IMR-90 (cell line): ENCODE data around the gene CD55. TPM values are rescaled to one million over a fixed set of nuclear protein-coding genes. Genes with fewer than 3 reads are reported as not detected.

Source experiments
- ATAC-seq: fragments of 200-7000 bp; cut with Tn5 transposase; 2 replicates; pipeline ENCODE4 v1.9.1; 2020; ENCODE audit warnings: low read depth, mild to moderate bottlenecking, moderate library complexity
- BruUV-seq: library from RNA; stranded (reverse); fragments of 400-500 nt; replicated peaks from 2 replicates; lab custom pipeline; 2021; lab: Mats Ljungman, UMichigan
- CTCF ChIA-PET: fragments of 300-600 bp; formaldehyde crosslinking; extraction: SDS; loops from one replicate; lab custom pipeline; 2021; ENCODE audit warnings: antibody characterized with exemption; lab: Yijun Ruan, JAX
- POLR2A ChIA-PET: fragments of 300-600 bp; sonication (Branson Sonifier 250); formaldehyde crosslinking; loops from one replicate; lab custom pipeline; 2022; ENCODE audit warnings: antibody characterized with exemption; ENCODE audit not compliant: unreplicated experiment; lab: Charles Lee
- DNase-seq: peaks from one replicate; pipeline ENCODE4 v3.0.0; 2013
- H2AFZ ChIP-seq: replicated peaks from 2 replicates; pipeline ENCODE3; 2013; ENCODE audit warnings: low read length, mild to moderate bottlenecking; ENCODE audit not compliant: poor library complexity
- H2AK5ac ChIP-seq: 2 replicates; pipeline ENCODE4 v1.6.1; 2013; ENCODE audit warnings: low read depth, low read length, inconsistent platforms
- H2AK9ac ChIP-seq: replicated peaks from 2 replicates; pipeline ENCODE3; 2013; ENCODE audit warnings: mild to moderate bottlenecking, low read depth, low read length, moderate library complexity; ENCODE audit not compliant: poor library complexity
- H2BK120ac ChIP-seq: 2 replicates; pipeline ENCODE4 v1.6.1; 2013; ENCODE audit warnings: low read depth, low read length, inconsistent platforms
- H2BK15ac ChIP-seq: 3 replicates; pipeline ENCODE4 v1.6.1; 2013; ENCODE audit warnings: low read depth, low read length, inconsistent platforms
- H2BK20ac ChIP-seq: 2 replicates; pipeline ENCODE4 v1.6.1; 2013; ENCODE audit warnings: low read depth, mild to moderate bottlenecking, inconsistent platforms, low read length, moderate library complexity
- H2BK5ac ChIP-seq: 2 replicates; pipeline ENCODE4 v1.6.1; 2013; ENCODE audit warnings: mild to moderate bottlenecking, low read depth, low read length, inconsistent platforms; ENCODE audit not compliant: poor library complexity, severe bottlenecking
- H3K14ac ChIP-seq: replicated peaks from 2 replicates; pipeline ENCODE4 v1.6.1; 2013; ENCODE audit warnings: low read depth, low read length, inconsistent platforms
- H3K18ac ChIP-seq: 2 replicates; pipeline ENCODE4 v1.6.1; 2013; ENCODE audit warnings: low read depth, low read length, control low read depth
- H3K23ac ChIP-seq: 2 replicates; pipeline ENCODE4 v1.6.1; 2013; ENCODE audit warnings: low read depth, low read length, inconsistent platforms
- H3K27ac ChIP-seq: 2 replicates; pipeline ENCODE4 v1.5.1; 2013; ENCODE audit warnings: mild to moderate bottlenecking, control low read depth, low read length; ENCODE audit not compliant: insufficient read depth
- H3K27me3 ChIP-seq: 2 replicates; pipeline ENCODE4 v1.6.1; 2013; ENCODE audit warnings: low read length; ENCODE audit not compliant: control insufficient read depth, insufficient read depth
- H3K36me3 ChIP-seq: 2 replicates; pipeline ENCODE4 v1.6.1; 2013; ENCODE audit warnings: low read length, mixed read lengths; ENCODE audit not compliant: control insufficient read depth, insufficient read depth
- H3K4ac ChIP-seq: 2 replicates; pipeline ENCODE4 v1.6.1; 2013; ENCODE audit warnings: low read depth, low read length, inconsistent platforms
- H3K4me1 ChIP-seq: 2 replicates; pipeline ENCODE4 v1.6.1; 2013; ENCODE audit warnings: low read length, mixed read lengths; ENCODE audit not compliant: control insufficient read depth, insufficient read depth
- H3K4me2 ChIP-seq: 2 replicates; pipeline ENCODE4 v1.6.1; 2013; ENCODE audit warnings: low read depth, mild to moderate bottlenecking, control low read depth, low read length, moderate library complexity
- H3K4me3 ChIP-seq: 2 replicates; pipeline ENCODE4 v1.5.1; 2013; ENCODE audit warnings: low read depth, mild to moderate bottlenecking, control low read depth, low read length, moderate library complexity; ENCODE audit not compliant: insufficient read depth
- H3K56ac ChIP-seq: 2 replicates; pipeline ENCODE4 v1.6.1; 2013; ENCODE audit warnings: low read length, inconsistent platforms; ENCODE audit not compliant: insufficient read depth; ENCODE audit errors: extremely low read depth
- H3K79me1 ChIP-seq, 2 experiments: 2 replicates each; pipeline ENCODE4 v1.6.1; 2013; ENCODE audit warnings: low read length in 2 of 2, inconsistent platforms in 1 of 2, low read depth in 1 of 2
- H3K9ac ChIP-seq: 2 replicates; pipeline ENCODE4 v1.6.1; 2013; ENCODE audit warnings: low read depth, low read length, control low read depth
- H3K9me1 ChIP-seq: 2 replicates; pipeline ENCODE4 v1.6.1; 2013; ENCODE audit warnings: low read length, inconsistent platforms; ENCODE audit not compliant: insufficient read depth
- H3K9me3 ChIP-seq: 2 replicates; pipeline ENCODE4 v1.6.1; 2013; ENCODE audit warnings: low read length; ENCODE audit not compliant: control insufficient read depth, insufficient read depth
- H4K20me1 ChIP-seq: 2 replicates; pipeline ENCODE4 v1.6.1; 2013; ENCODE audit warnings: low read length, inconsistent platforms; ENCODE audit not compliant: insufficient read depth
- H4K5ac ChIP-seq: 2 replicates; pipeline ENCODE4 v1.6.1; 2013; ENCODE audit warnings: mild to moderate bottlenecking, low read depth, low read length, control low read depth
- H4K8ac ChIP-seq, 2 experiments: 2 replicates each; pipeline ENCODE4 v1.6.1; 2013; ENCODE audit warnings: low read depth in 2 of 2, low read length in 2 of 2, control low read depth in 1 of 2, inconsistent platforms in 1 of 2
- H4K91ac ChIP-seq: 2 replicates; pipeline ENCODE4 v1.6.1; 2013; ENCODE audit warnings: low read depth, low read length, inconsistent platforms; ENCODE audit not compliant: insufficient read depth
- CTCF ChIP-seq: conservative IDR thresholded peaks from 2 replicates; pipeline ENCODE4 v1.5.1; 2012; ENCODE audit warnings: mild to moderate bottlenecking, low read depth, low read length, improper control_type of control experiment
- FOS ChIP-seq: fragments of 150-350 bp; IDR thresholded peaks from 2 replicates; pipeline ENCODE4 v1.6.1; 2016; ENCODE audit warnings: low read depth, low read length
- MAZ ChIP-seq: IDR thresholded peaks from 2 replicates; pipeline ENCODE4 v1.6.1; 2012; ENCODE audit warnings: low read depth, mild to moderate bottlenecking, low read length, improper control_type of control experiment, moderate library complexity, borderline replicate concordance
- POLR2A ChIP-seq: IDR thresholded peaks from 2 replicates; pipeline ENCODE4 v1.6.1; 2012; ENCODE audit warnings: mild to moderate bottlenecking, low read depth, low read length
- RAD21 ChIP-seq: IDR thresholded peaks from 2 replicates; pipeline ENCODE4 v1.6.1; 2012; ENCODE audit warnings: low read length, improper control_type of control experiment
- SMC3 ChIP-seq: fragments of 150-350 bp; IDR thresholded peaks from 2 replicates; pipeline ENCODE4 v1.6.1; 2016; ENCODE audit warnings: low read depth, mild to moderate bottlenecking, antibody characterized with exemption, low read length, moderate library complexity
- WGBS, 2 experiments: methylation state at CpG; one replicate each; pipeline versions ENCODE4 v1.1.5 to v1.1.7; 2013; ENCODE audit warnings: missing lambda C conversion rate in 2 of 2; ENCODE audit not compliant: insufficient read length in 1 of 2; ENCODE audit errors: extremely low coverage in 2 of 2; 5-methylcytosine and 5-hydroxymethylcytosine counted together
- dilution Hi-C: fragments of 300-500 bp; cut with HindIII; formaldehyde crosslinking; loops from one replicate; pipeline ENCODE4 v1.14.3; 2018; ENCODE audit warnings: low sequenced_read_pairs; ENCODE audit not compliant: unreplicated experiment
- in situ Hi-C: fragments of 300-500 bp; cut with MboI; formaldehyde crosslinking; loops from 3 replicates; pipeline ENCODE4 v1.14.3; 2019; ENCODE audit warnings: low sequenced_read_pairs, inconsistent platforms, mixed read lengths
- intact Hi-C: fragments of 100-400 bp; cut with micrococcal nuclease; formaldehyde crosslinking; loops from 2 replicates; pipeline ENCODE4 v1.10.0; 2022
- polyA plus RNA-seq, 3 experiments: library from polyadenylated mRNA; depleted of rRNA; stranded (reverse); fragments of >200 nt; gene quantifications; 2 replicates each; pipeline ENCODE4 v1.2.3, GENCODE V29; 2012; ENCODE audit warnings: low replicate concordance in 1 of 3
- total RNA-seq: library from RNA; depleted of rRNA; stranded (reverse); fragments of >200 nt; gene quantifications from 2 replicates; pipeline ENCODE4 v1.2.3, GENCODE V29; 2012

The CD55 gene
- total and polyA plus RNA-seq, 2 of the 4 experiments (the other 2 are of a cell fraction): 6.6 to 11.5 TPM

GRCh38 chr1:207404849-207405525 lies 83.5 kb downstream of the CD55 start:
- H3K23ac ChIP-seq: no peak overlapping the region
- H3K4ac ChIP-seq: no peak overlapping the region
- CTCF ChIA-PET: interaction anchor here (0.6 to 2.0 kb wide), 23 partner anchors 11 to 696 kb away, joined by 3 to 13 read pairs (median 4); partner anchors contain the start of genes C4BPB and CD55
- ATAC-seq: peak; percentile 94
- no TSS peak for BruUV-seq
- H3K36me3 ChIP-seq: no peaks in the 10 kb centered on the region
- no peak overlapping the region for H3K27ac ChIP-seq
- H4K91ac ChIP-seq: no peak overlapping the region
- H3K56ac ChIP-seq: no peak overlapping the region
- intact Hi-C loops: loop anchor here (1.0 to 10.0 kb wide), 4 partner anchors 146 to 490 kb away; no protein-coding TSS in a partner anchor
- POLR2A ChIA-PET: no interaction called here
- H4K20me1 ChIP-seq: no peaks in the 10 kb centered on the region
- no peak overlapping the region for H2BK5ac ChIP-seq
- H4K5ac ChIP-seq: no peak overlapping the region
- in situ Hi-C loops: loop anchor here (5.0 kb wide), 1 partner anchor 313 kb away; no protein-coding TSS in a partner anchor
- no peaks in the 10 kb centered on the region for H3K9me3 ChIP-seq
- H3K18ac ChIP-seq: no peak overlapping the region
- no peaks in the 10 kb centered on the region for H3K4me1 ChIP-seq
- H2AK9ac ChIP-seq: no peak overlapping the region
- peaks cover 4% of the 10 kb centered on the region for H3K27me3 ChIP-seq
- dilution Hi-C loops: no loop called here
- no peak overlapping the region for H2AK5ac ChIP-seq
- DNase-seq: peak; percentile 78
- H3K9me1 ChIP-seq: no peaks in the 10 kb centered on the region
- H3K9ac ChIP-seq: no peak overlapping the region
- H3K4me2 ChIP-seq: no peak overlapping the region
- TF ChIP-seq SMC3 (peak; percentile 76), MAZ (no peak), POLR2A (peak; percentile 36; the same call in 1 of the 2 replicates), FOS (no peak), RAD21 (peak; percentile 86), CTCF (peak; percentile 86)
- no peak overlapping the region for H2BK15ac ChIP-seq
- no peak overlapping the region for H3K4me3 ChIP-seq
- H2BK20ac ChIP-seq: no peak overlapping the region
- no CpG with 5 or more reads among the region's 6 CpGs for WGBS, 2 experiments
- H3K14ac ChIP-seq: no peak overlapping the region
- H2BK120ac ChIP-seq: no peak overlapping the region
- H4K8ac ChIP-seq: no peak overlapping the region
- H3K79me1 ChIP-seq: no peaks in the 10 kb centered on the region
- H2AFZ ChIP-seq: no peak overlapping the region
